Suprapubic skin (tissue), 4 donors: Measurements from ENCODE around the gene MOCS1. TPM values are rescaled to one million over a fixed set of nuclear protein-coding genes. Genes with fewer than 3 reads are reported as not detected.

Experiments used
- DNase-seq, 2 donors: peaks; one replicate each; pipeline ENCODE4 v3.0.0-alpha.2; 2019; ENCODE audit warnings: low spot score in 2 of 2
- H3K27ac ChIP-seq: fragments of 200-600 bp; sonication (generic); one replicate; pipeline ENCODE4 v1.5.1; 2019
- H3K27me3 ChIP-seq: fragments of 200-600 bp; sonication (generic); one replicate; pipeline ENCODE4 v1.5.1; 2019
- H3K36me3 ChIP-seq: fragments of 200-600 bp; sonication (generic); one replicate; pipeline ENCODE4 v1.5.1; 2019
- H3K4me1 ChIP-seq: fragments of 200-600 bp; sonication (generic); one replicate; pipeline ENCODE4 v1.5.1; 2019
- H3K4me3 ChIP-seq: fragments of 200-600 bp; sonication (generic); one replicate; pipeline ENCODE4 v1.5.1; 2019; ENCODE audit warnings: mild to moderate bottlenecking
- H3K9me3 ChIP-seq: fragments of 200-600 bp; sonication (generic); one replicate; pipeline ENCODE4 v1.5.1; 2019
- EP300 ChIP-seq: sonication (generic); formaldehyde crosslinking; IDR thresholded peaks from one replicate; pipeline ENCODE4 v1.6.1; 2017; ENCODE audit warnings: antibody characterized with exemption
- POLR2A ChIP-seq, 2 donors: fragments of 450-650 bp; IDR thresholded peaks; one replicate each; pipeline ENCODE4 v1.6.1; 2017; ENCODE audit warnings: antibody characterized with exemption in 2 of 2, mild to moderate bottlenecking in 2 of 2, moderate library complexity in 2 of 2
- POLR2AphosphoS5 ChIP-seq, 3 donors: sonication (generic); formaldehyde crosslinking; IDR thresholded peaks; one replicate each; pipeline ENCODE4 v1.6.1; 2017; ENCODE audit warnings: antibody characterized with exemption in 3 of 3
- WGBS: methylation state at CpG from one replicate; pipeline ENCODE4 v1.1.5; 2018; 5-methylcytosine and 5-hydroxymethylcytosine counted together
- total RNA-seq, 4 donors: library from RNA; depleted of rRNA; stranded (reverse); fragments of >200 nt; gene quantifications; one replicate each; pipeline ENCODE4 v1.1.0, GENCODE V29; 2016
- TF ChIP-seq, protein P1 (sequence below), 2 donors: fragments of 200-600 bp in 1 of 2; fragments of 450-650 bp in 1 of 2; sonication (generic) in 1 of 2; IDR thresholded peaks; one replicate each; pipeline ENCODE4 v1.5.1; 2016 to 2019; ENCODE audit warnings: antibody characterized with exemption in 2 of 2, mild to moderate bottlenecking in 1 of 2, moderate library complexity in 1 of 2

The MOCS1 gene
- total RNA-seq, 4 donors from 2014 or later = 4.2 to 13.8 (median 10.2) TPM

DNA sequence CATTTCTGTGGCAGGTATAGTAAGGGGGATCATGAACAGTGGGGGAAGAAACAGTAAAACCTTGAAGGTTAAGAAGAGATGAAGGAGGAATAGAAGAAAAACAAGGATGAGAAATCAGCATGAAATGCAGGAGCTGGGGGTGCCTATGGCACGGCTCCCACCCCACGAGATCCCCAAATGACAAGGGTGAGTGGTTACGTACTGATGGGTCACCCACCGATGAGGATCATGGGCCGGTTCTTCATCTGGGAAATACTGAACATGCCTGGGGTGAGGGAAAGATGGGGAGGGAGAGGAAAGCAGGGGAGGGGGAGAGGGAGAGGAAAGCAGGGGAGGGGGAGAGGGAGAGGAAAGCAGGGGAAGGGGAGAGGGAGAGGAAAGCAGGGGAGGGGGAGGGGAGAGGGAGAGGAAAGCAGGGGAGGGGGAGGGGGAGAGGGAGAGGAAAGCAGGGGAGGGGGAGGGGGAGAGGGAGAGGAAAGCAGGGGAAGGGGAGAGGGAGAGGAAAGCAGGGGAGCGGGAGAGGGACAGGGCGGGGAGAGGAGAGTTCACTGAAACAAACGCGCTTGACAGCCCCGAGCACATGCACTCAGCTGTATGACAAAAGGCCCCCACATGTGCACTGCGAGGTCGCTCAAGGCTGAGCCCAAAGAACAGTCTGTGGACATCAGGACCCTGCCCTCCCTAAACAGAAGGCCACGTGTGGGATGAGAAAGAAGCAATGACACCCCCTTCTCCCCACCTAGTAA lies 25.3 kb downstream of the MOCS1 start:
- H3K27me3 ChIP-seq = no peaks in the 10 kb centered on the region
- no peaks in the 10 kb centered on the region for H3K4me1 ChIP-seq
- DNase-seq = no peak
- H3K4me3 ChIP-seq = no peak overlapping the region
- peaks cover 28% of the 10 kb centered on the region for H3K36me3 ChIP-seq
- no peaks in the 10 kb centered on the region for H3K9me3 ChIP-seq
- no peak overlapping the region for H3K27ac ChIP-seq
- TF ChIP-seq, protein P1, sequence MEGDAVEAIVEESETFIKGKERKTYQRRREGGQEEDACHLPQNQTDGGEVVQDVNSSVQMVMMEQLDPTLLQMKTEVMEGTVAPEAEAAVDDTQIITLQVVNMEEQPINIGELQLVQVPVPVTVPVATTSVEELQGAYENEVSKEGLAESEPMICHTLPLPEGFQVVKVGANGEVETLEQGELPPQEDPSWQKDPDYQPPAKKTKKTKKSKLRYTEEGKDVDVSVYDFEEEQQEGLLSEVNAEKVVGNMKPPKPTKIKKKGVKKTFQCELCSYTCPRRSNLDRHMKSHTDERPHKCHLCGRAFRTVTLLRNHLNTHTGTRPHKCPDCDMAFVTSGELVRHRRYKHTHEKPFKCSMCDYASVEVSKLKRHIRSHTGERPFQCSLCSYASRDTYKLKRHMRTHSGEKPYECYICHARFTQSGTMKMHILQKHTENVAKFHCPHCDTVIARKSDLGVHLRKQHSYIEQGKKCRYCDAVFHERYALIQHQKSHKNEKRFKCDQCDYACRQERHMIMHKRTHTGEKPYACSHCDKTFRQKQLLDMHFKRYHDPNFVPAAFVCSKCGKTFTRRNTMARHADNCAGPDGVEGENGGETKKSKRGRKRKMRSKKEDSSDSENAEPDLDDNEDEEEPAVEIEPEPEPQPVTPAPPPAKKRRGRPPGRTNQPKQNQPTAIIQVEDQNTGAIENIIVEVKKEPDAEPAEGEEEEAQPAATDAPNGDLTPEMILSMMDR (IDR thresholded peaks at IDR 0.05) = no peak
- no peak for TF ChIP-seq POLR2A (IDR thresholded peaks at IDR 0.05)
- no peak for TF ChIP-seq POLR2AphosphoS5 (IDR thresholded peaks at IDR 0.05)
- TF ChIP-seq EP300 = no peak
- WGBS = 86% methylated on average over 12 of the region's 13 CpGs

DNA sequence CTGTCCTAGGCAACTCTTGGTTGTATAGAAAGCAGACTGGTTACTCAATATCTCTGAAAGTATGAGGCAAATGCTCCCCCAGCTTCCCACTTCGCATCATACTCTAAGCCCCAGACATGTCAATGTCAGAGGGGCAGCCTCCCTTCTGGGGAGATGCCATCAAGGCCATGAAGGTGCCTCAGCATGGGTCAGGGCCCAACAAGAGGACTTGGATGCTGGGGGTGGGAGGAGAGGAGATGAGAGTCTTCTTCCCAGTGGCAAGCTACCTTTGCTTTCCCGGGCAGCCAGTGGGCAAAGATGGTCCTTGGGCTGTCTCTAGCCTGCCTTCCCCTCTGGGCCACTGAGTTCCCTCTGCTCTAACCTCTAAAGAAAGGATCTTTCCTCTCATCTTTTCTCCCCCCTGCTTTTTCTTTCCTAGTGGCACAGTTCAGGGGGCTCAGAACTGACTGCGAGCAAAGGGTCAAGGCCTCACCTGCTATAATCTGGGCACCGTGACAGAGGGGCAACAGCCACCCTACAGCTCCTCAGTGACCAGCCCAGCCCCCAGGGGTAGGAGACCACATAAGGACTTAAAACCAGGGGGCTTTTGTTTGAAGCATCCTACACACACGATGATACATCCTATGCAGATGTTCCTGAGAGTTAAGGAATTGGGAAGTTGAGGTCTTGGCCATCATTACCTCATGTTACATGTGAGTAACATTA lies 26.2 kb downstream of the MOCS1 start:
- no peak overlapping the region for H3K27ac ChIP-seq
- H3K9me3 ChIP-seq = no peaks in the 10 kb centered on the region
- WGBS = 89% methylated on average over 5 of the region's 5 CpGs

DNA sequence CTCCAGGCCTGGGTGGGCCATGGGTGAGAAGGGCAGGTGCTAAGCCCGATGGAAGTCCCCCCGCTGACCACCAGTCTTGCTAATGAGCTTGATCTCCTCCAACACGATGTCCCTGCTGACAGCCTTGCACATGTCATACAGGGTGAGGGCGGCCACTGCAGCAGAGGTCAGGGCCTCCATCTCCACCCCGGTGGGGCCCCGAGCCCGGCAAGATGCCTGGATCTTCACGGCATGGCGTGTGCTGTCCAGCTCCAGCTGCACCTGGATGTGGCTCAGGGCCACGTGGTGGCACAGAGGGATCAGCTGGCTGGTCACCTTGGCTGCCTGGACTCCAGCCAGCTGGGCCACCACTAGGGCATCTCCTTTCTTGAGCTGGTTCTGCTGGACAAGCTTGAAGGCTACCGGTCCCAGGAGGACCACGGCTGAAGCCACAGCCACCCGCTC lies 27.9 kb downstream of the MOCS1 start:
- peak in 1 of 2 donors; percentile 75 for DNase-seq
- Histone ChIP-seq H3K36me3 (peaks cover 14% of the 10 kb centered on the region), H3K9me3 (no peaks in the 10 kb centered on the region), H3K27ac (no peak overlapping the region), H3K27me3 (no peaks in the 10 kb centered on the region), H3K4me1 (no peaks in the 10 kb centered on the region), H3K4me3 (no peak overlapping the region)
- 88% methylated on average over 5 of the region's 13 CpGs for WGBS
- TF ChIP-seq, protein P1 (IDR thresholded peaks at IDR 0.05) = no peak
- TF ChIP-seq POLR2A (IDR thresholded peaks at IDR 0.05) (no peak), EP300 (no peak), POLR2AphosphoS5 (IDR thresholded peaks at IDR 0.05) (no peak)

More for the DNA sequence above, 26.2 kb downstream of the MOCS1 start:
- no peaks in the 10 kb centered on the region for H3K27me3 ChIP-seq
- DNase-seq = peak in 1 of 2 donors; percentile 37
- H3K36me3 ChIP-seq = peaks cover 22% of the 10 kb centered on the region
- no peaks in the 10 kb centered on the region for H3K4me1 ChIP-seq
- TF ChIP-seq, protein P1 (IDR thresholded peaks at IDR 0.05) = no peak
- TF ChIP-seq POLR2A (IDR thresholded peaks at IDR 0.05) (no peak), EP300 (no peak), POLR2AphosphoS5 (IDR thresholded peaks at IDR 0.05) (no peak)
- H3K4me3 ChIP-seq = no peak overlapping the region

DNA sequence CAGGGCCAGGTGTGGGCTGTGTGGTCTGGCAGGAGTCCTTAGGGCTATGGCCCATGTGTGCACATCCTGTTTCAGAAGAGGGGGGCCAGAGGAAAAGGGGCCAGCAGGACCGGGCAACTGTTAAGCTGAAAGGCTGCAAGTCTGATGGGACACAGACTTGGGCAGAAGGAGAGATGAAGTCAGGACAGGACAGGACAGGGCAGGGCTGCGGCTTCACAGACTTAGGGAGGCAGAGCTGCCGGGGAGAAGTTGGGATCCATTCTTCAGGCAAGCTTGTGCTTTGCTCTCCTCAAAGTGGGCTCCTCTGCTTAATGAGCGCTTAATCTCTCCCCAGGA lies 28.7 kb downstream of the MOCS1 start:
- 74% methylated on average over 4 of the region's 4 CpGs for WGBS
- Histone ChIP-seq H3K27ac (no peak overlapping the region), H3K36me3 (peaks cover 21% of the 10 kb centered on the region), H3K4me3 (no peak overlapping the region), H3K9me3 (no peaks in the 10 kb centered on the region), H3K27me3 (no peaks in the 10 kb centered on the region), H3K4me1 (no peaks in the 10 kb centered on the region)
- TF ChIP-seq POLR2AphosphoS5 (IDR thresholded peaks at IDR 0.05) (no peak), POLR2A (IDR thresholded peaks at IDR 0.05) (no peak), EP300 (no peak)
- TF ChIP-seq, protein P1 (IDR thresholded peaks at IDR 0.05) = no peak
- peak in 1 of 2 donors; percentile 74 for DNase-seq

DNA sequence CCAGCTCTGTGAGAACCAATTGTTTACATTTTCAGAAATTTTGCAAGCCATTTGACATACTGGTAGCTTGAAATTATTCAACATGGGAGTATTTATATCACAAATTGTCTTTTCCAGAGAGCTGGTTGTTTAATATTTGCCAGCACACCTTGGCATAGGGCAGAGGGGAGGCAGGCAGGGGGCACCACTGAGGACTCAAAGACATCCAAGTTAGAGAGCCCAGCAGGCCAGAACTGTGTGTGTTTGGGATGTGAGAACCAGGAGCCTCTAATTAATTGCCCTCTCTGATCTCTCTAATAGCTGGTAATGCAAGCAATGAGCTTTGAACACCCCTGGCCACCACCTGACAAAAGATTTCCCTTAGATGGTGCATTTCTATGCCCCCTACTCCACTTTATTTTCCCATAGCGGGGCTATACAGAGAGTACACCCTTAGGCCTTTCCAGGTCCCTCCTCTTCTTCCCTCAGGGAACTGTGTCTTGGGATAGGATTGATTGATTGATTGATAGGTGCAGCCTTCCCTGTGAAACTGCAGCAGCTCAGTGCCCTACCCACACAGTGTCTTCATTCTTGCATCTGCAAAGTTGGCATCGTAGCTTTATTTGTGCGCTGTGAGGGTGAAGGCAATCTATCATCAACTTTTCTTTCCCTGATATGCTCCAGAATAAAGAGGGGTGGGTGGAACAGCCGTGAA lies 29.2 kb downstream of the MOCS1 start:
- no peak overlapping the region for H3K4me3 ChIP-seq
- no peaks in the 10 kb centered on the region for H3K9me3 ChIP-seq
- DNase-seq = no peak
- TF ChIP-seq, protein P1 (IDR thresholded peaks at IDR 0.05) = no peak
- TF ChIP-seq EP300 = no peak
- no peak for TF ChIP-seq POLR2A (IDR thresholded peaks at IDR 0.05)
- no peak for TF ChIP-seq POLR2AphosphoS5 (IDR thresholded peaks at IDR 0.05)
- 51% methylated on average over 4 of the region's 4 CpGs for WGBS
- H3K27ac ChIP-seq = no peak overlapping the region
- no peaks in the 10 kb centered on the region for H3K4me1 ChIP-seq
- no peaks in the 10 kb centered on the region for H3K27me3 ChIP-seq
- peaks cover 25% of the 10 kb centered on the region for H3K36me3 ChIP-seq
